ENCODE measurements around the gene PWP1.

Gene PWP1

DNA sequence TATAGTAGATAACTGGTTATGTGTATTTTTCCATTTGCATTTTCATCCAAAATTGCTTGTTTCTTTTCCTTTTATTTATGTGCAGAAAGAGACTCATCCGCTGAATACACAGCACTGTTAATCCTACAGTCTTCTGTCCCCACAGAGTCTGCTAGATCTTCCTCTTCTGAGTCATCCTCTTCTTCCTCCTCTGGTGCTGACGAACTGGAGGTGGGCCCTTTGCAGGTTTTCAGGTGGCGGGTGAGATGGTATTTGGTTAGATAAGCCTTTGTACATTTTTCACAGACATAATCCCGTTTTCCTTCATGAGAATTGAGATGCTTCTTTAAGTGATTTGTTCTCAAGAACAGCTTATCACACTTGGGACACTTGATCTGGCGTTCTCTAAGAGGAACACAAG is 48.5 kb downstream of the PWP1 start:
- no peaks in the 10 kb centered on the region for H3K79me2 ChIP-seq (ENCODE audit: insufficient read depth, low read length)
- H3K9ac ChIP-seq (ENCODE audit: low read depth, low read length), result no peak overlapping the region
- H3K4me1 ChIP-seq (ENCODE audit: insufficient read depth, low read length), result no peaks in the 10 kb centered on the region
- H2AFZ ChIP-seq (ENCODE audit: low read depth, low read length), result no peak overlapping the region
- no peak for ATAC-seq (ENCODE audit: insufficient read depth, low read depth)
- peaks cover 64% of the 10 kb centered on the region for H3K36me3 ChIP-seq (ENCODE audit: insufficient read depth, low read length)
- H3K4me3 ChIP-seq (ENCODE audit: low read depth in 1 of 2, low read length in 2 of 2), result no peak overlapping the region
- no peak for TF ChIP-seq EZH2 (IDR thresholded peaks at IDR 0.05; ENCODE audit: borderline replicate concordance, low read depth, low read length, severe bottlenecking)
- TF ChIP-seq CTCF (IDR thresholded peaks at IDR 0.05; ENCODE audit: borderline replicate concordance, extremely low read depth, low read length, poor library complexity, severe bottlenecking), result no peak
- no peak for DNase-seq
- H4K20me1 ChIP-seq (ENCODE audit: insufficient read depth, low read length), result no peaks in the 10 kb centered on the region
- no peaks in the 10 kb centered on the region for H3K27me3 ChIP-seq (ENCODE audit: insufficient read depth, low read length, poor library complexity)
- no peak overlapping the region for H3K27ac ChIP-seq (ENCODE audit: low read length)
- H3K9me3 ChIP-seq (ENCODE audit: insufficient read depth, low read length, severe bottlenecking), result no peaks in the 10 kb centered on the region
- H3K4me2 ChIP-seq (ENCODE audit: insufficient read depth, low read length), result no peak overlapping the region

DNA sequence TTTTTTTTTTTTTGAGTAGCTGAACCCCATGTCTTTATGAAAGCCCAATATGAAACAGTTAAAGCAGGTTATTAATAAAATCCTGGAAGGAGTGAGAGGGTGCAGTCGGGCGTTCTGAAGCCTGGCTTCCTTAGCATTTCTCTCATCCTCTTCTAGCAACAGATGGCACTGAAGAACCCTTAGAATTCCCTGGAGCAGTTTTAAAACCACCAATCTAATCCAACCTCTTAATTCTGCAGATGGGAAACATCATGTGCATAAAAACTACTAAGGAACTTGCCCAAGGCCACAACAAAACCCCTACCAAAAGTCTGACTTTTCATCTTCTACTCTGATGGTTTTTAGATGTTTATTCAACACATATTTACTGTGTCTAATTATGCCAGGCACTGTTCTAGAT is 50.2 kb downstream of the PWP1 start:
- no peak overlapping the region for H3K4me2 ChIP-seq (ENCODE audit: insufficient read depth, low read length)
- H3K36me3 ChIP-seq (ENCODE audit: insufficient read depth, low read length), result peaks cover 80% of the 10 kb centered on the region
- no peaks in the 10 kb centered on the region for H4K20me1 ChIP-seq (ENCODE audit: insufficient read depth, low read length)
- no peak overlapping the region for H3K4me3 ChIP-seq (ENCODE audit: low read depth in 1 of 2, low read length in 2 of 2)
- no peaks in the 10 kb centered on the region for H3K9me3 ChIP-seq (ENCODE audit: insufficient read depth, low read length, severe bottlenecking)
- H3K27me3 ChIP-seq (ENCODE audit: insufficient read depth, low read length, poor library complexity), result no peaks in the 10 kb centered on the region
- H3K9ac ChIP-seq (ENCODE audit: low read depth, low read length), result no peak overlapping the region
- no peaks in the 10 kb centered on the region for H3K4me1 ChIP-seq (ENCODE audit: insufficient read depth, low read length)
- DNase-seq, result no peak
- no peaks in the 10 kb centered on the region for H3K79me2 ChIP-seq (ENCODE audit: insufficient read depth, low read length)
- no peak overlapping the region for H3K27ac ChIP-seq (ENCODE audit: low read length)
- no peak for ATAC-seq (ENCODE audit: insufficient read depth, low read depth)
- H2AFZ ChIP-seq (ENCODE audit: low read depth, low read length), result no peak overlapping the region
- TF ChIP-seq CTCF (IDR thresholded peaks at IDR 0.05; ENCODE audit: borderline replicate concordance, extremely low read depth, low read length, poor library complexity, severe bottlenecking), result no peak
- no peak for TF ChIP-seq EZH2 (IDR thresholded peaks at IDR 0.05; ENCODE audit: borderline replicate concordance, low read depth, low read length, severe bottlenecking)

GRCh38 chr12:107736914-107737313 is 51.3 kb downstream of the PWP1 start:
- DNase-seq, result no peak
- Histone ChIP-seq H3K27me3 (ENCODE audit: insufficient read depth, low read length, poor library complexity) (no peaks in the 10 kb centered on the region), H3K27ac (ENCODE audit: low read length) (no peak overlapping the region), H3K4me1 (ENCODE audit: insufficient read depth, low read length) (no peaks in the 10 kb centered on the region), H3K4me3 (ENCODE audit: low read depth in 1 of 2, low read length in 2 of 2) (no peak overlapping the region), H3K79me2 (ENCODE audit: insufficient read depth, low read length) (no peaks in the 10 kb centered on the region), H3K9ac (ENCODE audit: low read depth, low read length) (no peak overlapping the region), H3K4me2 (ENCODE audit: insufficient read depth, low read length) (no peak overlapping the region), H3K9me3 (ENCODE audit: insufficient read depth, low read length, severe bottlenecking) (no peaks in the 10 kb centered on the region), H2AFZ (ENCODE audit: low read depth, low read length) (no peak overlapping the region), H4K20me1 (ENCODE audit: insufficient read depth, low read length) (no peaks in the 10 kb centered on the region), H3K36me3 (ENCODE audit: insufficient read depth, low read length) (peaks cover 91% of the 10 kb centered on the region)
- TF ChIP-seq EZH2 (IDR thresholded peaks at IDR 0.05; ENCODE audit: borderline replicate concordance, low read depth, low read length, severe bottlenecking) (no peak), CTCF (IDR thresholded peaks at IDR 0.05; ENCODE audit: borderline replicate concordance, extremely low read depth, low read length, poor library complexity, severe bottlenecking) (peak; percentile 6)
- no peak for ATAC-seq (ENCODE audit: insufficient read depth, low read depth)

- Histone ChIP-seq H3K79me2 (ENCODE audit: insufficient read depth, low read length) (peaks cover 12% of the 10 kb centered on the region; the same call in 1 of the 2 replicates), H3K9ac (ENCODE audit: low read depth, low read length) (no peak overlapping the region), H3K36me3 (ENCODE audit: insufficient read depth, low read length) (peaks cover 92% of the 10 kb centered on the region), H3K27me3 (ENCODE audit: insufficient read depth, low read length, poor library complexity) (no peaks in the 10 kb centered on the region), H3K4me1 (ENCODE audit: insufficient read depth, low read length) (0 out of 2 replicates have a peak, but pooled peaks cover 2% of the 10 kb centered on the region), H3K27ac (ENCODE audit: low read length) (no peak overlapping the region), H2AFZ (ENCODE audit: low read depth, low read length) (no peak overlapping the region), H4K20me1 (ENCODE audit: insufficient read depth, low read length) (peaks cover 15% of the 10 kb centered on the region; the same call in 1 of the 2 replicates), H3K4me3 (ENCODE audit: low read depth in 1 of 2, low read length in 2 of 2) (no peak overlapping the region), H3K4me2 (ENCODE audit: insufficient read depth, low read length) (no peak overlapping the region), H3K9me3 (ENCODE audit: insufficient read depth, low read length, severe bottlenecking) (no peaks in the 10 kb centered on the region)
- DNase-seq (no peak), ATAC-seq (ENCODE audit: insufficient read depth, low read depth) (no peak)
- no peak for TF ChIP-seq CTCF (IDR thresholded peaks at IDR 0.05; ENCODE audit: borderline replicate concordance, extremely low read depth, low read length, poor library complexity, severe bottlenecking)
- no peak for TF ChIP-seq EZH2 (IDR thresholded peaks at IDR 0.05; ENCODE audit: borderline replicate concordance, low read depth, low read length, severe bottlenecking)
Measured at GRCh38 chr12:107748472-107748871, 62.9 kb downstream of the PWP1 start.
